HepG2 (cell line): ENCODE results near the gene NPBWR2. TPM values are rescaled to one million over a fixed set of nuclear protein-coding genes. Genes with fewer than 3 reads are reported as not detected.

Source experiments
- AFF4 ChIP-seq: sonication (generic); formaldehyde crosslinking; IDR thresholded peaks from 2 replicates; pipeline ENCODE4 v1.4.0; 2020; ENCODE audit warnings: missing genetic modification reagents
- ETV6 ChIP-seq: sonication (generic); formaldehyde crosslinking; conservative IDR thresholded peaks from 2 replicates; pipeline ENCODE4 v1.4.0; 2020; ENCODE audit warnings: missing genetic modification reagents
- FOSL2 ChIP-seq: sonication (generic); formaldehyde crosslinking; IDR thresholded peaks from 2 replicates; pipeline ENCODE4 v1.4.0; 2020; ENCODE audit warnings: missing genetic modification reagents
- KLF9 ChIP-seq: IDR thresholded peaks from 2 replicates; pipeline ENCODE4 v1.6.1; 2016; ENCODE audit warnings: low read depth
- MLLT10 ChIP-seq: sonication (generic); formaldehyde crosslinking; IDR thresholded peaks from 2 replicates; pipeline ENCODE4 v1.4.0; 2020; ENCODE audit warnings: missing genetic modification reagents
- SAP130 ChIP-seq: IDR thresholded peaks from 2 replicates; pipeline ENCODE4 v1.6.1; 2016; ENCODE audit warnings: low read depth
- SOX13 ChIP-seq, 3 experiments: fragments of 450-650 bp in 1 of 3; sonication (generic) in 1 of 3; formaldehyde crosslinking in 1 of 3; IDR thresholded peaks in 2 of 3; conservative IDR thresholded peaks in 1 of 3; 2 replicates each; pipeline versions ENCODE4 v1.5.0 to v1.6.1; 2016 to 2020; ENCODE audit warnings: antibody characterized with exemption in 1 of 3, mild to moderate bottlenecking in 1 of 3, missing compliant biosample characterization in 1 of 3, missing genetic modification reagents in 1 of 3, moderate library complexity in 1 of 3
- SP4 ChIP-seq: sonication (generic); formaldehyde crosslinking; IDR thresholded peaks from 2 replicates; pipeline ENCODE4 v1.8.1; 2023; ENCODE audit warnings: mild to moderate bottlenecking, missing genetic modification reagents
- XRCC5 ChIP-seq: fragments of 200-400 bp; formaldehyde crosslinking; optimal IDR thresholded peaks from 2 replicates; pipeline ENCODE3; 2017; ENCODE audit warnings: mild to moderate bottlenecking, low read length
- ZBTB7B ChIP-seq: sonication (generic); formaldehyde crosslinking; IDR thresholded peaks from 2 replicates; pipeline ENCODE4 v1.4.0; 2020; ENCODE audit warnings: missing genetic modification reagents
- ZNF318 ChIP-seq: sonication (generic); formaldehyde crosslinking; IDR thresholded peaks from 2 replicates; pipeline ENCODE4 v1.4.0; 2020; ENCODE audit warnings: mild to moderate bottlenecking, missing genetic modification reagents
- ZNF563 ChIP-seq: sonication (generic); formaldehyde crosslinking; IDR thresholded peaks from 2 replicates; pipeline ENCODE4 v1.8.0; 2022; ENCODE audit warnings: mild to moderate bottlenecking, moderate library complexity, missing genetic modification reagents
- ZNF572 ChIP-seq: sonication (generic); formaldehyde crosslinking; IDR thresholded peaks from 2 replicates; pipeline ENCODE4 v1.5.1; 2020; ENCODE audit warnings: mild to moderate bottlenecking, missing genetic modification reagents
- polyA plus RNA-seq, 8 experiments: library from polyadenylated mRNA; depleted of rRNA in 3 of 8; stranded (reverse) in 7 of 8; unstranded in 1 of 8; fragments of >200 nt; fragmentation: Illumina TruSeq in 4 of 8; extraction: Trizol in 4 of 8; gene quantifications; 2 replicates each; pipeline versions ENCODE4 v1.2.1 to v1.2.3, GENCODE V29; 2011 to 2016; ENCODE audit warnings: low read depth in 4 of 8, missing spikeins in 1 of 8, mixed read lengths in 1 of 8; ENCODE audit not compliant: insufficient read depth in 1 of 8
- total RNA-seq, 5 experiments: library from RNA; depleted of rRNA; stranded (reverse); fragments of >200 nt; fragmentation: Illumina TruSeq; extraction: Trizol; gene quantifications; 2 replicates each; pipeline ENCODE4 v1.2.3, GENCODE V29; 2016; ENCODE audit warnings: low read depth in 1 of 5
- TF ChIP-seq, protein P1 (sequence below): sonication (generic); formaldehyde crosslinking; IDR thresholded peaks from 2 replicates; pipeline ENCODE4 v1.9.0; 2021; ENCODE audit warnings: missing genetic modification reagents, mild to moderate bottlenecking, borderline replicate concordance
- TF ChIP-seq, protein P2 (sequence below): sonication (generic); formaldehyde crosslinking; IDR thresholded peaks from 2 replicates; pipeline ENCODE4 v1.4.0; 2020; ENCODE audit warnings: mild to moderate bottlenecking, missing genetic modification reagents

The NPBWR2 gene
- total and polyA plus RNA-seq, 2 of the 13 experiments (the other 11 are each of a cell fraction or from before 2014, with no cell fraction given): not detected

DNA sequence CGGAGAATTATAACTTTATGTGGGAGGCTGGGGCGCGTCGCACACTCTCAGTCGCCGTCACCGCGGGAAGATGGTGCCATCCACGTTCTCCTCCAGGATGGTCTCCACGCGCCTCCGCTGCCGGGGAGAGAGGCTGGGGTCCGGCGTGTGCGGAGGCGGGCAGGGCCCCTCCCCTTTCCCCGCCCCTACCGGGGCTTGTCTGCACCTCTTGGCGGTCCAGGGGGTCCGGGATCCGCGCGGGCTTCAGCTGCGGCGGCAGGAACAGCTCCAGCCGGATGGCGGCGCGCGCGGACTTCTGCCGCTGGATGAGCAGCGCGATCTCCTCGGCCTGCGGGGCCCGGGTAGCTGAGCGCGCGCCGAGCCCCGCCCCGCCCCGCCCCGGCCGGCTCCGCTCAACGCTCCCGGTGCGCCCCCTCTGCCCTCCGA lies 24.0 kb downstream of the NPBWR2 start (continued):
- TF ChIP-seq ZNF318 (CRISPR knock-in tag): no peak
- TF ChIP-seq ZNF563 (CRISPR knock-in tag): no peak; the same call in 1 of the 2 replicates
- TF ChIP-seq ETV6 (CRISPR knock-in tag): no peak
- TF ChIP-seq, protein P1, sequence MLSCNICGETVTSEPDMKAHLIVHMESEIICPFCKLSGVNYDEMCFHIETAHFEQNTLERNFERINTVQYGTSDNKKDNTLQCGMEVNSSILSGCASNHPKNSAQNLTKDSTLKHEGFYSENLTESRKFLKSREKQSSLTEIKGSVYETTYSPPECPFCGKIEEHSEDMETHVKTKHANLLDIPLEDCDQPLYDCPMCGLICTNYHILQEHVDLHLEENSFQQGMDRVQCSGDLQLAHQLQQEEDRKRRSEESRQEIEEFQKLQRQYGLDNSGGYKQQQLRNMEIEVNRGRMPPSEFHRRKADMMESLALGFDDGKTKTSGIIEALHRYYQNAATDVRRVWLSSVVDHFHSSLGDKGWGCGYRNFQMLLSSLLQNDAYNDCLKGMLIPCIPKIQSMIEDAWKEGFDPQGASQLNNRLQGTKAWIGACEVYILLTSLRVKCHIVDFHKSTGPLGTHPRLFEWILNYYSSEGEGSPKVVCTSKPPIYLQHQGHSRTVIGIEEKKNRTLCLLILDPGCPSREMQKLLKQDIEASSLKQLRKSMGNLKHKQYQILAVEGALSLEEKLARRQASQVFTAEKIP (CRISPR knock-in tag): no peak
- TF ChIP-seq SP4 (CRISPR knock-in tag): peak; percentile 42; the same call in 1 of the 2 replicates
- no peak for TF ChIP-seq SOX13 (IDR thresholded peaks at IDR 0.05)
- TF ChIP-seq SOX13 (CRISPR knock-in tag; conservative IDR thresholded peaks at IDR 0.05 in 1 of 2, IDR thresholded peaks at IDR 0.05 in 1 of 2): peak in 1 of 2 experiments; percentile 7; a peak in 1 of 4 replicates
- peak; percentile 35; the same call in 1 of the 2 replicates for TF ChIP-seq SAP130 (CRISPR knock-in tag)
- peak; percentile 46; the same call in 1 of the 2 replicates for TF ChIP-seq FOSL2 (CRISPR knock-in tag)
- no peak; the same call in 1 of the 2 replicates for TF ChIP-seq ZNF572
- TF ChIP-seq AFF4: no peak
- TF ChIP-seq, protein P2, sequence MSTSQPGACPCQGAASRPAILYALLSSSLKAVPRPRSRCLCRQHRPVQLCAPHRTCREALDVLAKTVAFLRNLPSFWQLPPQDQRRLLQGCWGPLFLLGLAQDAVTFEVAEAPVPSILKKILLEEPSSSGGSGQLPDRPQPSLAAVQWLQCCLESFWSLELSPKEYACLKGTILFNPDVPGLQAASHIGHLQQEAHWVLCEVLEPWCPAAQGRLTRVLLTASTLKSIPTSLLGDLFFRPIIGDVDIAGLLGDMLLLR (CRISPR knock-in tag): peak; percentile 73; the same call in 1 of the 2 replicates
- peak; percentile 88 for TF ChIP-seq ZBTB7B
- TF ChIP-seq KLF9 (CRISPR knock-in tag): no peak
- TF ChIP-seq MLLT10 (CRISPR knock-in tag): no peak
- TF ChIP-seq XRCC5: peak; percentile 82
